Neural cell (in vitro differentiated cells): Measurements from ENCODE around the gene ATP1B1. TPM values are rescaled to one million over a fixed set of nuclear protein-coding genes. Genes with fewer than 3 reads are reported as not detected.

ENCODE experiments used
- H2AFZ ChIP-seq: fragments of 200-600, 300-800 bp; sonication (generic), shearing (Covaris generic); 2 replicates; pipeline ENCODE4 v1.6.0; 2014; ENCODE audit warnings: low read depth, mild to moderate bottlenecking, antibody characterized with exemption, low read length, moderate library complexity
- H3F3A ChIP-seq: fragments of 200-600 bp; shearing (Covaris generic); 2 replicates; pipeline ENCODE4 v1.6.1; 2016; ENCODE audit warnings: mild to moderate bottlenecking, moderate library complexity, mixed read lengths, antibody characterized with exemption, low read length; ENCODE audit not compliant: insufficient read depth, poor library complexity, severe bottlenecking
- H3K27ac ChIP-seq: fragments of 200-600, 300-800 bp; sonication (generic), shearing (Covaris generic); 2 replicates; pipeline ENCODE4 v1.5.1; 2014; ENCODE audit warnings: mild to moderate bottlenecking, low read length, moderate library complexity
- H3K27me3 ChIP-seq: fragments of 300-800, 200-600 bp; sonication (generic), shearing (Covaris generic); 2 replicates; pipeline ENCODE4 v1.6.0; 2014; ENCODE audit warnings: mild to moderate bottlenecking, low read depth, low read length, moderate library complexity; ENCODE audit not compliant: insufficient read depth
- H3K36me3 ChIP-seq: fragments of 300-800, 200-600 bp; sonication (generic), shearing (Covaris generic); 2 replicates; pipeline ENCODE4 v1.5.1; 2014; ENCODE audit warnings: mild to moderate bottlenecking, antibody characterized with exemption, low read length, moderate library complexity; ENCODE audit not compliant: insufficient read depth
- H3K4me2 ChIP-seq: fragments of 300-800, 200-600 bp; sonication (generic), shearing (Covaris generic); 2 replicates; pipeline ENCODE4 v1.6.0; 2014; ENCODE audit warnings: mild to moderate bottlenecking, low read length
- H3K4me3 ChIP-seq: fragments of 300-800, 200-600 bp; sonication (generic), shearing (Covaris generic); 2 replicates; pipeline ENCODE4 v1.5.1; 2014; ENCODE audit warnings: mild to moderate bottlenecking, low read length, moderate library complexity
- H3K79me2 ChIP-seq: fragments of 200-600 bp; shearing (Covaris generic); replicated peaks from 2 replicates; pipeline ENCODE4 v1.6.0; 2014; ENCODE audit warnings: mild to moderate bottlenecking, low read length, moderate library complexity; ENCODE audit not compliant: insufficient read depth
- H3K9ac ChIP-seq: fragments of 300-800, 200-600 bp; sonication (generic), shearing (Covaris generic); 2 replicates; pipeline ENCODE4 v1.6.1; 2016; ENCODE audit warnings: mild to moderate bottlenecking, low read length, mixed read lengths
- H3K9me2 ChIP-seq: fragments of 200-600 bp; shearing (Covaris generic); 2 replicates; pipeline ENCODE4 v1.6.1; 2016; ENCODE audit warnings: mild to moderate bottlenecking, low read length, mixed read lengths; ENCODE audit not compliant: insufficient read depth
- H3K9me3 ChIP-seq: fragments of 200-600, 300-800 bp; sonication (generic), shearing (Covaris generic); 2 replicates; pipeline ENCODE4 v1.6.1; 2016; ENCODE audit warnings: mild to moderate bottlenecking, mixed run types, low read length, moderate library complexity, mixed read lengths
- H4K20me1 ChIP-seq: fragments of 200-600 bp; shearing (Covaris generic); 2 replicates; pipeline ENCODE4 v1.6.1; 2016; ENCODE audit warnings: mild to moderate bottlenecking, mixed run types; ENCODE audit not compliant: insufficient read depth
- CTCF ChIP-seq: fragments of 450-650 bp; IDR thresholded peaks from 2 replicates; pipeline ENCODE4 v1.5.1; 2014; ENCODE audit warnings: antibody characterized with exemption, mild to moderate bottlenecking, moderate library complexity; ENCODE audit not compliant: poor library complexity, severe bottlenecking
- EP300 ChIP-seq: fragments of 450-650 bp; conservative IDR thresholded peaks from 2 replicates; pipeline ENCODE4 v1.6.1; 2014; ENCODE audit warnings: antibody characterized with exemption, mild to moderate bottlenecking, moderate library complexity; ENCODE audit not compliant: poor library complexity, severe bottlenecking
- EZH2 ChIP-seq: fragments of 200-600, 300-800 bp; shearing (Covaris generic), sonication (generic); IDR thresholded peaks from 2 replicates; pipeline ENCODE4 v1.6.1; 2014; ENCODE audit warnings: antibody characterized with exemption, low read length, borderline replicate concordance, mild to moderate bottlenecking; ENCODE audit not compliant: insufficient read depth, poor library complexity, severe bottlenecking
- MXI1 ChIP-seq: fragments of 450-650 bp; conservative IDR thresholded peaks from 2 replicates; pipeline ENCODE4 v1.6.1; 2014; ENCODE audit warnings: antibody characterized with exemption, mild to moderate bottlenecking; ENCODE audit not compliant: poor library complexity, severe bottlenecking
- POLR2AphosphoS5 ChIP-seq: IDR thresholded peaks from 2 replicates; pipeline ENCODE4 v1.6.1; 2012
- RAD21 ChIP-seq: fragments of 450-650 bp; conservative IDR thresholded peaks from 2 replicates; pipeline ENCODE4 v1.6.1; 2014; ENCODE audit warnings: antibody characterized with exemption, mild to moderate bottlenecking, moderate library complexity
- REST ChIP-seq: IDR thresholded peaks from 2 replicates; pipeline ENCODE4 v1.6.1; 2012; ENCODE audit warnings: borderline replicate concordance
- SMC3 ChIP-seq: fragments of 450-650 bp; conservative IDR thresholded peaks from 2 replicates; pipeline ENCODE4 v1.6.1; 2014; ENCODE audit warnings: antibody characterized with exemption, mild to moderate bottlenecking, moderate library complexity; ENCODE audit not compliant: poor library complexity
- TAF1 ChIP-seq: IDR thresholded peaks from 2 replicates; pipeline ENCODE4 v1.6.1; 2012; ENCODE audit warnings: low read depth
- polyA plus RNA-seq: library from polyadenylated mRNA; depleted of rRNA; stranded (reverse); fragments of >200 nt; gene quantifications from 2 replicates; pipeline ENCODE4 v1.2.3, GENCODE V29; 2014

ATP1B1 gene
- polyA plus RNA-seq, 1 donor from 2014 or later, result 114 TPM

- H3K9me3 ChIP-seq, result no peaks in the 10 kb centered on the region
- H2AFZ ChIP-seq, result no peak overlapping the region
- H4K20me1 ChIP-seq, result no peaks in the 10 kb centered on the region
- TF ChIP-seq TAF1 (no peak), EZH2 (no peak), POLR2AphosphoS5 (no peak), EP300 (no peak), CTCF (no peak), SMC3 (no peak), REST (no peak)
- no peak overlapping the region for H3K4me2 ChIP-seq
- H3K4me3 ChIP-seq, result no peak overlapping the region
- no peaks in the 10 kb centered on the region for H3K9me2 ChIP-seq
- H3K27me3 ChIP-seq, result no peaks in the 10 kb centered on the region
- H3K36me3 ChIP-seq, result peaks cover 23% of the 10 kb centered on the region
- no peaks in the 10 kb centered on the region for H3F3A ChIP-seq
- peaks cover 15% of the 10 kb centered on the region for H3K79me2 ChIP-seq
- H3K27ac ChIP-seq, result no peak overlapping the region
- no peak overlapping the region for H3K9ac ChIP-seq
Measured at GRCh38 chr1:169115891-169116585, 9.5 kb downstream of the ATP1B1 start.

- Histone ChIP-seq H3K79me2 (peaks cover 10% of the 10 kb centered on the region), H3K9ac (no peak overlapping the region), H4K20me1 (no peaks in the 10 kb centered on the region), H3K9me3 (no peaks in the 10 kb centered on the region), H3K4me2 (no peak overlapping the region), H3K9me2 (no peaks in the 10 kb centered on the region), H3K27me3 (no peaks in the 10 kb centered on the region), H3K4me3 (no peak overlapping the region), H3F3A (no peaks in the 10 kb centered on the region), H2AFZ (no peak overlapping the region), H3K27ac (no peak overlapping the region), H3K36me3 (peaks cover 28% of the 10 kb centered on the region)
- TF ChIP-seq REST (no peak), TAF1 (no peak), MXI1 (no peak), POLR2AphosphoS5 (no peak), SMC3 (no peak), CTCF (no peak), RAD21 (no peak), EP300 (no peak), EZH2 (no peak)
Measured at GRCh38 chr1:169117014-169117413, 10.5 kb downstream of the ATP1B1 start.
